IMR-90 (cell line): ENCODE results near the gene RELT. TPM values are rescaled to one million over a fixed set of nuclear protein-coding genes. Genes with fewer than 3 reads are reported as not detected.

ENCODE experiments used
- ATAC-seq: fragments of 200-7000 bp; cut with Tn5 transposase; 2 replicates; pipeline ENCODE4 v1.9.1; 2020; ENCODE audit warnings: low read depth, mild to moderate bottlenecking, moderate library complexity
- BruUV-seq: library from RNA; stranded (reverse); fragments of 400-500 nt; replicated peaks from 2 replicates; lab custom pipeline; 2021; lab: Mats Ljungman, UMichigan
- CTCF ChIA-PET: fragments of 300-600 bp; formaldehyde crosslinking; extraction: SDS; loops from one replicate; lab custom pipeline; 2021; ENCODE audit warnings: antibody characterized with exemption; lab: Yijun Ruan, JAX
- POLR2A ChIA-PET: fragments of 300-600 bp; sonication (Branson Sonifier 250); formaldehyde crosslinking; loops from one replicate; lab custom pipeline; 2022; ENCODE audit warnings: antibody characterized with exemption; ENCODE audit not compliant: unreplicated experiment; lab: Charles Lee
- DNase-seq: peaks from one replicate; pipeline ENCODE4 v3.0.0; 2013
- H2AFZ ChIP-seq: replicated peaks from 2 replicates; pipeline ENCODE3; 2013; ENCODE audit warnings: low read length, mild to moderate bottlenecking; ENCODE audit not compliant: poor library complexity
- H2AK5ac ChIP-seq: 2 replicates; pipeline ENCODE4 v1.6.1; 2013; ENCODE audit warnings: low read depth, low read length, inconsistent platforms
- H2AK9ac ChIP-seq: replicated peaks from 2 replicates; pipeline ENCODE3; 2013; ENCODE audit warnings: mild to moderate bottlenecking, low read depth, low read length, moderate library complexity; ENCODE audit not compliant: poor library complexity
- H2BK120ac ChIP-seq: 2 replicates; pipeline ENCODE4 v1.6.1; 2013; ENCODE audit warnings: low read depth, low read length, inconsistent platforms
- H2BK15ac ChIP-seq: 3 replicates; pipeline ENCODE4 v1.6.1; 2013; ENCODE audit warnings: low read depth, low read length, inconsistent platforms
- H2BK20ac ChIP-seq: 2 replicates; pipeline ENCODE4 v1.6.1; 2013; ENCODE audit warnings: low read depth, mild to moderate bottlenecking, inconsistent platforms, low read length, moderate library complexity
- H2BK5ac ChIP-seq: 2 replicates; pipeline ENCODE4 v1.6.1; 2013; ENCODE audit warnings: mild to moderate bottlenecking, low read depth, low read length, inconsistent platforms; ENCODE audit not compliant: poor library complexity, severe bottlenecking
- H3K14ac ChIP-seq: replicated peaks from 2 replicates; pipeline ENCODE4 v1.6.1; 2013; ENCODE audit warnings: low read depth, low read length, inconsistent platforms
- H3K18ac ChIP-seq: 2 replicates; pipeline ENCODE4 v1.6.1; 2013; ENCODE audit warnings: low read depth, low read length, control low read depth
- H3K23ac ChIP-seq: 2 replicates; pipeline ENCODE4 v1.6.1; 2013; ENCODE audit warnings: low read depth, low read length, inconsistent platforms
- H3K27ac ChIP-seq: 2 replicates; pipeline ENCODE4 v1.5.1; 2013; ENCODE audit warnings: mild to moderate bottlenecking, control low read depth, low read length; ENCODE audit not compliant: insufficient read depth
- H3K27me3 ChIP-seq: 2 replicates; pipeline ENCODE4 v1.6.1; 2013; ENCODE audit warnings: low read length; ENCODE audit not compliant: control insufficient read depth, insufficient read depth
- H3K36me3 ChIP-seq: 2 replicates; pipeline ENCODE4 v1.6.1; 2013; ENCODE audit warnings: low read length, mixed read lengths; ENCODE audit not compliant: control insufficient read depth, insufficient read depth
- H3K4ac ChIP-seq: 2 replicates; pipeline ENCODE4 v1.6.1; 2013; ENCODE audit warnings: low read depth, low read length, inconsistent platforms
- H3K4me1 ChIP-seq: 2 replicates; pipeline ENCODE4 v1.6.1; 2013; ENCODE audit warnings: low read length, mixed read lengths; ENCODE audit not compliant: control insufficient read depth, insufficient read depth
- H3K4me2 ChIP-seq: 2 replicates; pipeline ENCODE4 v1.6.1; 2013; ENCODE audit warnings: low read depth, mild to moderate bottlenecking, control low read depth, low read length, moderate library complexity
- H3K4me3 ChIP-seq: 2 replicates; pipeline ENCODE4 v1.5.1; 2013; ENCODE audit warnings: low read depth, mild to moderate bottlenecking, control low read depth, low read length, moderate library complexity; ENCODE audit not compliant: insufficient read depth
- H3K56ac ChIP-seq: 2 replicates; pipeline ENCODE4 v1.6.1; 2013; ENCODE audit warnings: low read length, inconsistent platforms; ENCODE audit not compliant: insufficient read depth; ENCODE audit errors: extremely low read depth
- H3K79me1 ChIP-seq, 2 experiments: 2 replicates each; pipeline ENCODE4 v1.6.1; 2013; ENCODE audit warnings: low read length in 2 of 2, inconsistent platforms in 1 of 2, low read depth in 1 of 2
- H3K9ac ChIP-seq: 2 replicates; pipeline ENCODE4 v1.6.1; 2013; ENCODE audit warnings: low read depth, low read length, control low read depth
- H3K9me1 ChIP-seq: 2 replicates; pipeline ENCODE4 v1.6.1; 2013; ENCODE audit warnings: low read length, inconsistent platforms; ENCODE audit not compliant: insufficient read depth
- H3K9me3 ChIP-seq: 2 replicates; pipeline ENCODE4 v1.6.1; 2013; ENCODE audit warnings: low read length; ENCODE audit not compliant: control insufficient read depth, insufficient read depth
- H4K20me1 ChIP-seq: 2 replicates; pipeline ENCODE4 v1.6.1; 2013; ENCODE audit warnings: low read length, inconsistent platforms; ENCODE audit not compliant: insufficient read depth
- H4K5ac ChIP-seq: 2 replicates; pipeline ENCODE4 v1.6.1; 2013; ENCODE audit warnings: mild to moderate bottlenecking, low read depth, low read length, control low read depth
- H4K8ac ChIP-seq, 2 experiments: 2 replicates each; pipeline ENCODE4 v1.6.1; 2013; ENCODE audit warnings: low read depth in 2 of 2, low read length in 2 of 2, control low read depth in 1 of 2, inconsistent platforms in 1 of 2
- H4K91ac ChIP-seq: 2 replicates; pipeline ENCODE4 v1.6.1; 2013; ENCODE audit warnings: low read depth, low read length, inconsistent platforms; ENCODE audit not compliant: insufficient read depth
- MAZ ChIP-seq: IDR thresholded peaks from 2 replicates; pipeline ENCODE4 v1.6.1; 2012; ENCODE audit warnings: low read depth, mild to moderate bottlenecking, low read length, improper control_type of control experiment, moderate library complexity, borderline replicate concordance
- RCOR1 ChIP-seq: IDR thresholded peaks from 2 replicates; pipeline ENCODE4 v1.6.1; 2012; ENCODE audit warnings: mild to moderate bottlenecking, low read length, improper control_type of control experiment; ENCODE audit not compliant: insufficient replicate concordance
- WGBS, 2 experiments: methylation state at CpG; one replicate each; pipeline versions ENCODE4 v1.1.5 to v1.1.7; 2013; ENCODE audit warnings: missing lambda C conversion rate in 2 of 2; ENCODE audit not compliant: insufficient read length in 1 of 2; ENCODE audit errors: extremely low coverage in 2 of 2; 5-methylcytosine and 5-hydroxymethylcytosine counted together
- dilution Hi-C: fragments of 300-500 bp; cut with HindIII; formaldehyde crosslinking; loops from one replicate; pipeline ENCODE4 v1.14.3; 2018; ENCODE audit warnings: low sequenced_read_pairs; ENCODE audit not compliant: unreplicated experiment
- in situ Hi-C: fragments of 300-500 bp; cut with MboI; formaldehyde crosslinking; loops from 3 replicates; pipeline ENCODE4 v1.14.3; 2019; ENCODE audit warnings: low sequenced_read_pairs, inconsistent platforms, mixed read lengths
- intact Hi-C: fragments of 100-400 bp; cut with micrococcal nuclease; formaldehyde crosslinking; loops from 2 replicates; pipeline ENCODE4 v1.10.0; 2022
- polyA plus RNA-seq, 3 experiments: library from polyadenylated mRNA; depleted of rRNA; stranded (reverse); fragments of >200 nt; gene quantifications; 2 replicates each; pipeline ENCODE4 v1.2.3, GENCODE V29; 2012; ENCODE audit warnings: low replicate concordance in 1 of 3
- total RNA-seq: library from RNA; depleted of rRNA; stranded (reverse); fragments of >200 nt; gene quantifications from 2 replicates; pipeline ENCODE4 v1.2.3, GENCODE V29; 2012
- TF ChIP-seq, protein P1 (sequence below): fragments of 150-350 bp; IDR thresholded peaks from 2 replicates; pipeline ENCODE4 v1.6.1; 2017; ENCODE audit warnings: mild to moderate bottlenecking, antibody characterized with exemption, low read length, low read depth

The RELT gene
- total and polyA plus RNA-seq, 2 of the 4 experiments (the other 2 are of a cell fraction), result 2.3 to 5.3 TPM

- Histone ChIP-seq H2AFZ (peak overlapping the region; percentile 38), H3K4me1 (peaks cover 60% of the 10 kb centered on the region), H3K14ac (peak overlapping the region; percentile 97), H3K27me3 (no peaks in the 10 kb centered on the region), H2BK20ac (peak overlapping the region; percentile 66; the same call in 1 of the 2 replicates), H4K91ac (peak overlapping the region; percentile 96), H3K4me2 (peak overlapping the region; percentile 59), H4K5ac (peak overlapping the region; percentile 50), H3K18ac (peak overlapping the region; percentile 83), H3K4ac (peak overlapping the region; percentile 95), H4K8ac (peak overlapping the region; percentile 27 to 91), H2BK5ac (peak overlapping the region; percentile 91), H3K36me3 (peaks cover 6% of the 10 kb centered on the region), H2BK120ac (peak overlapping the region; percentile 91), H3K9me1 (peaks cover 34% of the 10 kb centered on the region), H3K27ac (peak overlapping the region; percentile 88), H3K9ac (peak overlapping the region; percentile 38), H3K56ac (no peak overlapping the region), H4K20me1 (peaks cover 87% of the 10 kb centered on the region), H3K4me3 (no peak overlapping the region), H2BK15ac (peak overlapping the region; percentile 92; the same call in 1 of the 3 replicates), H3K79me1 (peaks cover 20 to 91% of the 10 kb centered on the region in 2 experiments; a peak in 3 of 4 replicates), H3K9me3 (no peaks in the 10 kb centered on the region), H3K23ac (peak overlapping the region; percentile 90; the same call in 1 of the 2 replicates), H2AK9ac (peak overlapping the region; percentile 49), H2AK5ac (peak overlapping the region; percentile 88)
- POLR2A ChIA-PET, result interaction anchor here (1.9 kb wide), 1 partner anchor 19 kb away, joined by 4 read pairs; no protein-coding TSS in a partner anchor
- 13% methylated on average over 1 of the region's 4 CpGs; no CpG with 5 or more reads in 1 of the 2 experiments for WGBS, 2 experiments
- TF ChIP-seq, protein P1, sequence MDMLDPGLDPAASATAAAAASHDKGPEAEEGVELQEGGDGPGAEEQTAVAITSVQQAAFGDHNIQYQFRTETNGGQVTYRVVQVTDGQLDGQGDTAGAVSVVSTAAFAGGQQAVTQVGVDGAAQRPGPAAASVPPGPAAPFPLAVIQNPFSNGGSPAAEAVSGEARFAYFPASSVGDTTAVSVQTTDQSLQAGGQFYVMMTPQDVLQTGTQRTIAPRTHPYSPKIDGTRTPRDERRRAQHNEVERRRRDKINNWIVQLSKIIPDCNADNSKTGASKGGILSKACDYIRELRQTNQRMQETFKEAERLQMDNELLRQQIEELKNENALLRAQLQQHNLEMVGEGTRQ, result no peak
- no peak for TF ChIP-seq RCOR1
- TF ChIP-seq MAZ, result 0 out of 2 replicates have a peak, but pooled peaks have one; percentile 16
- no TSS peak for BruUV-seq
- in situ Hi-C loops (no loop called here), intact Hi-C loops (no loop called here), dilution Hi-C loops (no loop called here)
- CTCF ChIA-PET, result interaction anchor here (1.0 to 1.4 kb wide), 3 partner anchors 10 to 24 kb away, joined by 3 to 5 read pairs (median 3); no protein-coding TSS in a partner anchor
- ATAC-seq (peak; percentile 15), DNase-seq (peak; percentile 36)
Observed at GRCh38 chr11:73331138-73331916, 44.9 kb upstream of the RELT start.
